HG02642 (cell line): Measurements from ENCODE around the gene FARS2.

Experiments
- ATAC-seq: cut with Tn5 transposase; IDR thresholded peaks from one replicate; pipeline ENCODE4 v1.9.1; 2021; ENCODE audit warnings: mild to moderate bottlenecking; ENCODE audit not compliant: unreplicated experiment, poor library complexity

FARS2 gene

DNA sequence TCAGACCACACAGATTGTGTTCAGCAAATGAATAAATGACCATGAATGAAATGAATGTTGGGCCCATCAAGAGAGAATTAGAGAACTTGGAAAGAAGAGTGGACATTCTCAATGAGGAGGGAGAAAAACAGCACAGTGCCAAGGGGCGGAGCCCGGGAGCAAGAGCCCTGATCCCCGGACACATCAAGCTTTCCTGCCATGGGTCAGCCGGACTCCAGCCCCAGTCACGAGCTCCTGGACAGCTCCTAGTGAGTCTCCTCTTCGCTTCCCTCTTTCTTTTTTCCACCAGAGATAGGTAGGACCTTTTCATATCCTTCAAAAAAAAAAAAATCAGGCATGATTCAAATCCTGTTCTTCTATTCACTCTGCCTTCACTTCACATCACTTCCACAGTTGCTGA lies 471.2 kb downstream of the FARS2 start:
- no peak for ATAC-seq

GRCh38 chr6:5736016-5736738 lies 474.9 kb downstream of the FARS2 start:
- ATAC-seq: no peak

DNA sequence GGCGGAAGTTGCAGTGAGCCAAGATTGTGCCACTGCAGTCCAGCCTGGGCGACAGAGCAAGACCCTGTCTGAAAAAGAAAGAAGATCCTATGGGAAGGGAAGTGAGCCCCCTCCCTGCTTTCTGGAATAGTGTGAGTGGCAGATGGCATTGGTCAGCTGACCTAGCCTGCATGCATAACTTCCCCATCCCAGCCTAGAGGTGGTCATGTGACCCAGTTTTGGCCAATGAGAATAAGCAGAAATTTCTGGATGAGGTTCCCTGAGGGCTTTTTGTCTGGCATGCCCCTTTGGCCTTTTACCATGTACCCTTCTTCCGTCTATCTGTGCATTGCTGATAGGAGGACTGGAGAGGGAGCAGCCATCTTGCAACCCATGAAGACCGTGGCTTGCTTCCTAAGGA lies 476.1 kb downstream of the FARS2 start:
- no peak for ATAC-seq

- ATAC-seq: no peak
These were observed 476.9 kb downstream of the FARS2 start for GRCh38 chr6:5738211-5738610.

GRCh38 chr6:5744497-5744896 lies 483.2 kb downstream of the FARS2 start:
- no peak for ATAC-seq

GRCh38 chr6:5745081-5745480 lies 483.8 kb downstream of the FARS2 start:
- ATAC-seq: no peak

GRCh38 chr6:5746053-5746758 lies 484.9 kb downstream of the FARS2 start:
- ATAC-seq: no peak

GRCh38 chr6:5746759-5747130 lies 485.4 kb downstream of the FARS2 start:
- ATAC-seq: no peak

GRCh38 chr6:5747379-5747778 lies 486.1 kb downstream of the FARS2 start:
- ATAC-seq: no peak

DNA sequence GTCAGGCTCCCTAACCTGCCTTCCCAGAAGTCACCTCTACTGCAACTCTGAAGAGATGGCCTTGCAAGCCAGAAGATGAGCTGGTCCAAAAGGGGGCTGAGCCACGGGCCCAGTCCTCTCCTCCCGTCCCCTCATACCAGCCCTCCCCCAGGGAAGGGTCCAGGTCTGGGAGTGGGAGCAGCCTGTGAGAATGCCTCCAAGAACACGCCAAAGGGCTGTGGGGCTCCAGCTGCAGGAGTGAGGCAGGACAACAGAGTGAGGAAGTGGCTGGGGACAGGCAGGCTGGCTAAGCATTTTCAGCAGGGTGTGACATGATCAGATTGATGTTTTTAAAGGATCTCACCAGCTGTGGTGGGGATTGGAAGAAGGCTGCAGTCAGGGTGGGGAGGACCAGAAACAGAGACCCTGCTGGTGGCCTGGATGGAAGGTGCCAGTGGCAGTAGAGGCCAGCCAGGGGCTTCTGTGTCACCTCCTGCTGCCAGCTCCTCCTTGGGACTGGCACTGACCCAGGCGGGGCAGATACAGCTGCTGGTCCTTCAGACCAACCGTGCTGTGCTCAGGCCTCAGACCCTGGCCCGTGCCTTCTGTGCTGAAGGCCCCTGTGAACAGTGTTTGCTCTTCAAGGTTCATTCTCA lies 487.8 kb downstream of the FARS2 start:
- ATAC-seq: no peak

GRCh38 chr6:5749651-5750215 lies 488.4 kb downstream of the FARS2 start:
- ATAC-seq: no peak

DNA sequence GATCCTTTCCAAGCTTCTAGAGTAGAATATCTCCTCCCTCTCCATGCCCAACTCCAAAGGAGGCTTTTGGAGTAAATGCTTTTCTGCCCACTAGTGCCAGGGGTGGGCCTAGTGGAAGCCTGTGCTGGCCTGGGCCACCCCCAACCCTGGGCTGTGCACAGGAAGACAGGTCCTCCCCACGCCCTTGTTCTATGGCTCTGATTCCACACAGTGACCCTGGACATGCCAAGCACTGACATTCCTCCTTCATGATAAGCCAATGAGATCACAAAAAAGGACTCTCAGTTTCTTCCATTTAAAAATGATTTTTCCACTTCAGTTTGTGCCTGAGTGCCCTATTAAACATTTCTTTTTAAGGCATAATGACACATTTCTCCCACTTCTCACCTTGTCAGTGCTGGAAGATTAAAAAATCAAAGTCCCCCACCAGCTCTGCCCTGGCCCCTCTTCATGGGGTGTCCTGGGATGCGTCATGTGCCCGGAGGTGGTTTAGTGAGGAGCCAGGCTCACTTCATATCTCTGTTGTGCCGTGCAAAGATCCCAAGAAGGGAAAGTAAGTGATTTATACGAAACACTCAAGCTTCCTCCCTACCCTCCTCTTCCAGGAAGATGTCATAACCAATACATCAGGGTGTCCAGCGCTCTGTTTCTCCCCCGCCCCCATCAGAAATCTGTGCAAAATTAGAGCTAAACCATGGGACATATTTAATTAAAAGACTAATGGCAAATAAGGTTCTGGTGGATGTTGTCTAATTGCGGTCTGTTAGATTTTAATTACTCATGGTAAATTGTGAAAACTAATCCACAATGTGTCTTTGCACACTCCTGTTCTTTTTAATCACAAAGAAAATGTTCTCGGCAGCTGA lies 490.4 kb downstream of the FARS2 start:
- ATAC-seq: no peak

GRCh38 chr6:5752391-5752680 lies 491.0 kb downstream of the FARS2 start:
- no peak for ATAC-seq

- ATAC-seq: no peak
These were observed 491.9 kb downstream of the FARS2 start for GRCh38 chr6:5753209-5753608.

DNA sequence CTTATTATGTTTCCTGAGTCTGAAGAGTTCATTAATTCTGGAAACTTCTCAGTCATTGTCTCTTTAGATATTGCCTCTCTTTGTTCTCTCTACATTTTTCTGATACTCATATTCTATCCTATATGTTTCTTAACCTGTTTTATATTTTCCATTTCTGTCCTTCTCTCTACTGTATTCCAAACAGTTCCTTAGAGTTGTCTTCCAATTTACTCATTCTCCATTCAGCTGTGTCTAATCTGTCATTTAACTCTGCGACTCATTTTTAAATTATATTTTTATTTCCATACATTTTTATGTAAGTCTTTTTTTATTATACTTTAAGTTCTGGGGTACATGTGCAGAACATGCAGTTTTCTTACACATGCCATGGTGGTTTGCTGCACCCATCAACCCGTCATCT lies 493.6 kb downstream of the FARS2 start:
- no peak for ATAC-seq

DNA sequence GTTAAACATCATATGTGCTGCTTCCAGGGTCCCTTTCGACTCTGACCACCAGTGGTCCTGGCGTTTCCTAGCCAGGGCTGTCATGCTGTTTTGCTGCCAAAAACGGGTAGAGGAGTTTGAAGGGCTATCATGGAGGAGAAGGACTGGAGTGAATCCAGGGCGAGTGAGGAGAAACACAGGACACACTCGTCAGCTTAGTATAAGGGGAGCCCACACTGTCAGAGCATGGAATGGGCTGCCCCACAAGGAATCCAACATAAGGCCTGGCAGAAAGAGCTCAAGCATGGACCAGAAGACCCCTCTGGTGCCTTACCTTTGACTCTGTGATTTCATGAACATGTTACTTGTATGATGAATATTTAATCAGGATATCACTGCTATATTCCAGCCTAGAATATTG lies 498.3 kb downstream of the FARS2 start:
- ATAC-seq: no peak

DNA sequence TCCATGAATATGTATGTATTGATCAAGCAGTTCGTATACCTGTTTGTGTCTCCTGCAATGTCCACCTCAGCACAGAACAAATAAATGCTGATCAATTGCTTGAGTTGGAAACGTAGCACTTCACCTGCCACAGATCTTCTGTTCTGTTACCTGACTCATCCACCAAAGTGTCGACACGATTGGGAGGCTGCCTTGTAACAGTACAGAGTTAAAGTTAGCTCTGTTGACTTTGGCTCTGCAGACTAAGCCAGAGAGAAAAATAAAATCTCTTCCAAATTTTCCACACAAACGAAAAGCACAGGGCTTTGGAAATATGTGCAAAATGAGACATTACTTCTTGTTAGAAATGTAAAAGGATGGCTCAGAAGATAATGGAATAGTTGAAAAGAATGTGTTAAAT lies 500.1 kb downstream of the FARS2 start:
- no peak for ATAC-seq

DNA sequence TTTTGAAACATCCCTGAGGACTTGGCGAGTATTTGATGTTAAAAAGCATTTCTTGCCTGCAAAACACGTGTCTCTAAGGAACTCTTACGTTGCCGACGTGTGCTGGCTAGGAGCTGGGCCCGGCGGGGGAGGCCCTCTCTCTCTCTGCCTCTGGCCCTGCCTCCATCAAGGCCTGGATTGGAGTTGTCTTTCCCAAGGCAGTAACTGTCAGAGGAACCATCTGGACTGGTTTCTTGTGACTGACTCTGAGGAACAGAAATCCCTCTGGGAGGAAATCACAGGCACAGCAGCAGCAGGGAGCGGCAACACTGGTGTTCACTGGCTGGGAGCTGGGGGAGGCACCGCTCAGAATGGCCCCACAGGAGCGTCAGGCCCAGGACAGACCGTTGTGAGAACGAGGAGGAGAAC lies 501.3 kb downstream of the FARS2 start:
- ATAC-seq: no peak

DNA sequence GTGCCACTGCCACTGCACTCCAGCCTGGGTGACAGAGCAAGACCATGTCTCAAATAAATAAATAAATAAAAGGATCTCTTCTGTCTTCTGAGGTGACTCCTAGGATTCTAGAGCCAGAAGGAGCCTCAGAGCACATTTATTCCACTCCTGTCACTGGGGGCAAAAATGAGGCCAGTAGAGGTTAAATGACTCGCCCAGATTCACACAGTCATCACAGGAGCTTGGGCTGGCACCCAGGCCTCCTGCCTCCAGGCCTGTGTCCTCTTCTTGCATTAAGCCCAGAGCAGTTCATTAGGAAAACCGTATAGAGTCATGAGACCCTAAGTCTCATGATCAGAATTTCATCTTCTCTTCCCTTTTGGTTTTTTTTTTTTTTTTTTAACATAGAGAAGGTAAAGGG lies 502.1 kb downstream of the FARS2 start:
- no peak for ATAC-seq

DNA sequence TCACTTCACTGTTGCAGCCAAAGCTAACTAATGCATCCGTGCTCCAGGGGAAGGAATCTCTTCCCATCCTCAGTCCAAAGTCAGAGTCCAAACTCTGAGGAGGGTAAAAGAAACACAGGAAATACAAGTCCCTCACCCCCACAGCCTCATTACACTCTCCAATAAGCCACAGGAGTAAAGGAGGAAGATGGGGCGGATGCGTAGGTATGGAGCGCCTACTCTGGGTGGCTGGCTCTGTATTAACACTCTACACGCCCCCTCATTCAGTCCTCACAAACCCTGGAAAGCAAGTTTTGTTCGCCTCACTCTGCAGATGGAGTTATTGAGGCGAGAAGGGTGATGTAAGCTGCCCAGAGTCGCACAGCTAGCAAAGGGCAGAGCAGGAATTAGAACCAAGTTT lies 502.6 kb downstream of the FARS2 start:
- ATAC-seq: no peak
